ENCODE data around the gene PRPSAP2.

GRCh38 chr17:18877104-18877645 lies 19.2 kb downstream of the PRPSAP2 start:
- TF ChIP-seq, protein P1, sequence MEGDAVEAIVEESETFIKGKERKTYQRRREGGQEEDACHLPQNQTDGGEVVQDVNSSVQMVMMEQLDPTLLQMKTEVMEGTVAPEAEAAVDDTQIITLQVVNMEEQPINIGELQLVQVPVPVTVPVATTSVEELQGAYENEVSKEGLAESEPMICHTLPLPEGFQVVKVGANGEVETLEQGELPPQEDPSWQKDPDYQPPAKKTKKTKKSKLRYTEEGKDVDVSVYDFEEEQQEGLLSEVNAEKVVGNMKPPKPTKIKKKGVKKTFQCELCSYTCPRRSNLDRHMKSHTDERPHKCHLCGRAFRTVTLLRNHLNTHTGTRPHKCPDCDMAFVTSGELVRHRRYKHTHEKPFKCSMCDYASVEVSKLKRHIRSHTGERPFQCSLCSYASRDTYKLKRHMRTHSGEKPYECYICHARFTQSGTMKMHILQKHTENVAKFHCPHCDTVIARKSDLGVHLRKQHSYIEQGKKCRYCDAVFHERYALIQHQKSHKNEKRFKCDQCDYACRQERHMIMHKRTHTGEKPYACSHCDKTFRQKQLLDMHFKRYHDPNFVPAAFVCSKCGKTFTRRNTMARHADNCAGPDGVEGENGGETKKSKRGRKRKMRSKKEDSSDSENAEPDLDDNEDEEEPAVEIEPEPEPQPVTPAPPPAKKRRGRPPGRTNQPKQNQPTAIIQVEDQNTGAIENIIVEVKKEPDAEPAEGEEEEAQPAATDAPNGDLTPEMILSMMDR (IDR thresholded peaks at IDR 0.05) = no peak
- no peak for TF ChIP-seq POLR2A (IDR thresholded peaks at IDR 0.05)
- no peak for TF ChIP-seq EP300 (IDR thresholded peaks at IDR 0.05)

All from sigmoid colon (tissue), 4 donors.